BLaER1 treated with 17β-estradiol and CSF1 and Interleukin-3, amounts not matched to agents 10 nM and 100 nM (cell line): Measurements from ENCODE around the gene SGSM1.

Experiments used
- H3K27ac ChIP-seq, 11 experiments: shearing (Covaris generic); formaldehyde crosslinking; 2 replicates each; pipeline ENCODE4 v1.8.1; 2022
- H3K27me3 ChIP-seq, 11 experiments: shearing (Covaris generic); formaldehyde crosslinking; 2 replicates each; pipeline ENCODE4 v1.8.1; 2022
- H3K36me3 ChIP-seq, 11 experiments: shearing (Covaris generic); formaldehyde crosslinking; 2 replicates each; pipeline ENCODE4 v1.8.1; 2022
- H3K4me1 ChIP-seq, 10 experiments: shearing (Covaris generic); formaldehyde crosslinking; 2 replicates each; pipeline ENCODE4 v1.8.1; 2022
- H3K4me2 ChIP-seq, 11 experiments: shearing (Covaris generic); formaldehyde crosslinking; 2 replicates each; pipeline ENCODE4 v1.8.1; 2022
- H3K4me3 ChIP-seq, 10 experiments: shearing (Covaris generic); formaldehyde crosslinking; 2 replicates each; pipeline ENCODE4 v1.8.1; 2022
- H3K9ac ChIP-seq, 11 experiments: shearing (Covaris generic); formaldehyde crosslinking; 2 replicates each; pipeline ENCODE4 v1.8.1; 2022
- H3K9me3 ChIP-seq, 11 experiments: shearing (Covaris generic); formaldehyde crosslinking; replicated peaks in 1 of 11; 2 replicates each; pipeline ENCODE4 v1.8.1; 2022
- H4K20me1 ChIP-seq, 11 experiments: shearing (Covaris generic); formaldehyde crosslinking; 2 replicates each; pipeline ENCODE4 v1.8.1; 2022
- Cebpa-rat ChIP-seq, 11 experiments: shearing (Covaris generic); IDR thresholded peaks; 2 replicates each; pipeline ENCODE4 v1.8.1; 2022

The SGSM1 gene

GRCh38 chr22:24816806-24817205, 10.8 kb downstream of the SGSM1 start:
- Histone ChIP-seq H3K36me3 (no peaks in the 10 kb centered on the region), H3K27me3 (no peaks in the 10 kb centered on the region), H3K4me1 (peaks cover 0 to 5% (median 0%) of the 10 kb centered on the region in 10 experiments; a peak in 1 of 20 replicates), H3K4me3 (no peak overlapping the region), H3K9me3 (peaks cover 35 to 47% (median 37%) of the 10 kb centered on the region in 11 experiments), H4K20me1 (no peaks in the 10 kb centered on the region), H3K9ac (no peak overlapping the region), H3K27ac (no peak overlapping the region), H3K4me2 (no peak overlapping the region)
- TF ChIP-seq Cebpa-rat (IDR thresholded peaks at IDR 0.05) = no peak

DNA sequence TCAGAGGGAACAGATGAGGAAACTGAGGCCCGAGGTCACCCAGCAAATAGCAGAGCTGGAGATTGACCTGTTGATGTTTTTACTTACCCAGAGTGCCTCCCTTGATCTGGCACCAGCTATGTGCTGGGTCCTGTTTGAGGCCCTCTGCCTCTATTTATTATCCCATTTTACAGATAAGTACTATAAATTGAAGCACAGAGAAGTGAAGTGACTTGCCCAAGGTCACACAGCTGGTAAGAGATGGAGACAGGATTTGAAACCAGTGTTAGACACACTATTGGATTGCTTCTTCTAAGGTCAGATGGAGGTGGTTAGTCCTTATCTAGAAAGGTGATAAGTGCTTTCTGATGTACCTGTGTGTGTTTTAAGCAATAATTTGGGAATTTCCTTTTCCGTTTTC, 13.5 kb downstream of the SGSM1 start:
- TF ChIP-seq Cebpa-rat (IDR thresholded peaks at IDR 0.05) = no peak
- Histone ChIP-seq H3K4me1 (no peaks in the 10 kb centered on the region), H3K9me3 (peaks cover 31 to 35% (median 32%) of the 10 kb centered on the region in 11 experiments), H3K4me3 (no peak overlapping the region), H3K27ac (no peak overlapping the region), H4K20me1 (0 out of 22 replicates have a peak, but pooled peaks cover 0 to 6% (median 0%) of the 10 kb centered on the region in 11 experiments), H3K27me3 (no peaks in the 10 kb centered on the region), H3K4me2 (no peak overlapping the region), H3K9ac (no peak overlapping the region), H3K36me3 (no peaks in the 10 kb centered on the region)

DNA sequence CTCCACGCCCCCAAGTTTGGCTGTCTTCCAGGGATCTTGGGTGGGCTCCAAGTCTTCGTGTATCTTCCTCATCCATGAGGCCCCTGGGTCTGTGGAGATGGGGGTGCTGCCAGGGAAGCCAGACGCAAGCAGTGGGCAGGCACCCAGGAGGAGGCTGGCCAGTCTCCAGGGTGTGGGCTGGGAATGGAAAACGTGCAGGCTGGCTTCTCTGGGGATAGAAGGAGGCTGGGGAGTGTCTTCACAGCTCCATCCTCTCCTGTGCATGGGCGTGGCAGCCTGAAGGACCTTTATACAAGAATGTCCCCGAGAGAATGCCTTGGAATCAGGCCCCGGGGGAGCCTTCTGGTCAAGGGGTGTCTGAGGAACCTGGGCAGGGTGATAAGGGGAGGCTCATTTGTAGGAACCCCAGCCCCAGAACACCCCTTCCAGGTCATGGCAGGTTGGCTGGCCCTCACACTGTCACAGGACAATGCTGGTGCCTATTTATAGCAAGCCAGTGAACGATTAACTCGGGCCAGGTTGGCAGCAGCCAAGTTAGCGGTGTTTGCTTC, 14.0 kb downstream of the SGSM1 start:
- Histone ChIP-seq H3K4me1 (no peaks in the 10 kb centered on the region), H3K4me3 (no peak overlapping the region), H3K36me3 (no peaks in the 10 kb centered on the region), H3K27ac (no peak overlapping the region), H3K9ac (no peak overlapping the region), H3K4me2 (no peak overlapping the region), H4K20me1 (0 out of 22 replicates have a peak, but pooled peaks cover 0 to 11% (median 0%) of the 10 kb centered on the region in 11 experiments), H3K27me3 (no peaks in the 10 kb centered on the region), H3K9me3 (peaks cover 26 to 30% (median 27%) of the 10 kb centered on the region in 11 experiments)
- no peak for TF ChIP-seq Cebpa-rat (IDR thresholded peaks at IDR 0.05)

DNA sequence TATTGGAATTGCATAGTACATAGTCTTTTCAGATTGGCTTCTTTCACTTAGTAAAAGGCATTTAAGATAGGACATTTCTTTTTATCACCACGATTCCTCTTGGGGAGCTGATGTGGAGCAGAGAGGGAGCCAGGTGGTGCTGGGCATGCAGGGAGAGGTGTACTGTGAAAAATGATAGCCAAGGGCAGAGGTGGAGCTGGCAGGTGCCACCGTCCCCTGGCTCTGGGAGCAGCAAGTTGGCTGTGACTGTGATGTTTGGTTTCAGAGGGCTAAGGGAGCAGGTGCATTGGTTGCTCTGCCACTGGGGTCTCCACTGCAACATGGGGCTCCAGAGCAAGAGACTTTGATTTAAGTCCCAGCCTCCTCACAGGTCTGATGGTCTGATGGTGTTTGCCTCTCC, 16.5 kb downstream of the SGSM1 start:
- Histone ChIP-seq H3K27ac (no peak overlapping the region), H4K20me1 (0 out of 22 replicates have a peak, but pooled peaks cover 0 to 11% (median 0%) of the 10 kb centered on the region in 11 experiments), H3K27me3 (no peaks in the 10 kb centered on the region), H3K4me3 (no peak overlapping the region), H3K9ac (no peak overlapping the region), H3K36me3 (no peaks in the 10 kb centered on the region), H3K4me2 (no peak overlapping the region), H3K9me3 (peaks cover 1 to 6% (median 2%) of the 10 kb centered on the region in 11 experiments; a peak in 18 of 22 replicates), H3K4me1 (no peaks in the 10 kb centered on the region)
- no peak for TF ChIP-seq Cebpa-rat (IDR thresholded peaks at IDR 0.05)

DNA sequence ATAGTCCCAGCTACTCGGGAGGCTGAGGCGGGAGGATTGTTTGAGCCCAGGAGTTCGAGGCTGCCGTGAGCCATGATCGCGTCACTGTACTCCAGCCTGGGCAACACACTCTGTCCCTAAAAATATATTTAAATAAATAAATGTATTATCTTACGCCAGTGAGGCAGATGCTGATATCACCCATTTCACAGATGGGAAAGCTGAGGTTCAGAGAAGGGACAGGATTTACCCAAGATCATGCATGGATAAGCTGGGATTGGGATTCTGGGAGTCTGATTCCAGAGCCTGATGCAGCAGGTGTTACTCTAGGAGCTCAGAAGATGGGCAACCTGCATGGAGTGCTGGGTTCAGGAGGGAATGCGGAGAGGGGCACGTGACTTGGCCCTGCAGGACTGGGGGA, 17.8 kb downstream of the SGSM1 start:
- Histone ChIP-seq H3K9ac (no peak overlapping the region), H3K36me3 (no peaks in the 10 kb centered on the region), H3K4me1 (no peaks in the 10 kb centered on the region), H3K27ac (no peak overlapping the region), H4K20me1 (0 out of 22 replicates have a peak, but pooled peaks cover 0 to 11% (median 0%) of the 10 kb centered on the region in 11 experiments), H3K9me3 (no peaks in the 10 kb centered on the region), H3K4me3 (no peak overlapping the region), H3K4me2 (no peak overlapping the region), H3K27me3 (no peaks in the 10 kb centered on the region)
- TF ChIP-seq Cebpa-rat (IDR thresholded peaks at IDR 0.05) = no peak

DNA sequence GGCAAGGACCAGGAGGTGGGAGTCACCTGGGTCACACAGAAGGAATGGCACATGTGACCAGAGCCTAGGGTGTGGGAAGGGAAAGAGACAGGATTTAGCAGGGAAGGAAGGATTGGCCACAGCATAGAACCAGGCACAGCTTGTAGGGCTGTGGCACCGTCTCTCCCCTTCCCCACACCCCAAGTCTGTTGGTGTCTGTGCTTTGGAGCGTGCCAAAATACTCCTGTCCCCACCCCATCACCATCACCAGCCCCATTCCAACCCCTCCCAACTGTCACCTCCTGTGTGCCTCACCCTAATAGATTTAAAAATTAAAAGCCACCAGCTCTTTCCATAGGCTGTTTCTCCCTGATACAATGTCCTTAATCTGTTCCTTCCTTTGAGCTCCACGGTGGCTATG, 18.2 kb downstream of the SGSM1 start:
- H3K9me3 ChIP-seq = no peaks in the 10 kb centered on the region
- no peaks in the 10 kb centered on the region for H3K36me3 ChIP-seq
- H3K4me2 ChIP-seq = no peak overlapping the region
- H3K4me1 ChIP-seq = no peaks in the 10 kb centered on the region
- 0 out of 22 replicates have a peak, but pooled peaks cover 0 to 11% (median 0%) of the 10 kb centered on the region in 11 experiments for H4K20me1 ChIP-seq
- no peak overlapping the region for H3K9ac ChIP-seq
- H3K27me3 ChIP-seq = no peaks in the 10 kb centered on the region
- H3K27ac ChIP-seq = no peak overlapping the region
- H3K4me3 ChIP-seq = no peak overlapping the region
- TF ChIP-seq Cebpa-rat (IDR thresholded peaks at IDR 0.05) = no peak

DNA sequence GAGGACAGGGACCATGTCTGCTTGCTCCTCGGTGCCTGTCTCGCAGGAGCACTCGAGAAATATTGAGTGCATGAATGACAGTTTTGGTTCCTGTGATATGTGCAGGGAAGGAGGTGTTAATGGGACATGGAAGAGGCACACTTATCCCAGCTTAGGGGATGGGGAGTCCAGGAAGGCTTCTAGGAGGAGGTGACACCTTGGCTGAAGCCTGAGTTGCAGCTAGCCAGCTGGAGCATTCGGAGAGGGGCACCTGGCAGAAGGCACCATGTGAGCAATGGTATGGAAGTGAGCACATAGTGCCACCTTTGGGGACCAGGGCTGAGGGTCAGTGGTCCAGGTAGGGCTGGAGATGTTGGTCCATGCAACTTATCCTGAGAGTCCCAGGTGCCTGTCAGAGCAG, 18.9 kb downstream of the SGSM1 start:
- TF ChIP-seq Cebpa-rat (IDR thresholded peaks at IDR 0.05) = no peak
- Histone ChIP-seq H3K27me3 (no peaks in the 10 kb centered on the region), H3K9me3 (no peaks in the 10 kb centered on the region), H3K4me2 (no peak overlapping the region), H3K9ac (no peak overlapping the region), H3K27ac (no peak overlapping the region), H3K4me1 (no peaks in the 10 kb centered on the region), H4K20me1 (0 out of 22 replicates have a peak, but pooled peaks cover 0 to 11% (median 0%) of the 10 kb centered on the region in 11 experiments), H3K4me3 (no peak overlapping the region), H3K36me3 (no peaks in the 10 kb centered on the region)

GRCh38 chr22:24826710-24827285, 20.8 kb downstream of the SGSM1 start:
- TF ChIP-seq Cebpa-rat (IDR thresholded peaks at IDR 0.05) = no peak
- H3K4me3 ChIP-seq = no peak overlapping the region
- H4K20me1 ChIP-seq = 0 out of 22 replicates have a peak, but pooled peaks cover 0 to 11% (median 0%) of the 10 kb centered on the region in 11 experiments
- H3K27me3 ChIP-seq = no peaks in the 10 kb centered on the region
- H3K9me3 ChIP-seq = no peaks in the 10 kb centered on the region
- H3K9ac ChIP-seq = no peak overlapping the region
- H3K4me1 ChIP-seq = no peaks in the 10 kb centered on the region
- no peak overlapping the region for H3K27ac ChIP-seq
- no peak overlapping the region for H3K4me2 ChIP-seq
- no peaks in the 10 kb centered on the region for H3K36me3 ChIP-seq

DNA sequence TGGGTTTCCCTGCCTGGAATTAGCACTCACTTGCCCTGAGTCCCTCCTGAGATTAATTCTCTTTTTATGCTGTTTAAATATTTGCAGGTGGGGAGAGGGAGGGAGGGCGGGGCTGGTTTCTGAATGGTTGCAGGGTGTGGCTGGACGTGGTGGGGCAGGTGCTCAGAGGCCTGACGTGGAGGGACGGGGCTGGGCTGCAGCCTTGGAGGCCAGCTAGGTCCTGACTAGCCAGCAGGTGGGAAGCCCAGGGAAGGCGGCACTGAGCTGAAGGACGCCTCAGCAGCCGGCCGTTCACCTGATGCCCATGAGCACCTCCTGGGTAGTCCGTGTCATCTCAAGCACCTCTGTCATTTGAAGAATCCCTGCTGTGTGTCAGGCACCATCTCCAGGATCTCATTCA, 21.3 kb downstream of the SGSM1 start:
- Histone ChIP-seq H3K4me3 (no peak overlapping the region), H4K20me1 (0 out of 22 replicates have a peak, but pooled peaks cover 0 to 11% (median 0%) of the 10 kb centered on the region in 11 experiments)

More for the DNA sequence above, 21.3 kb downstream of the SGSM1 start:
- no peaks in the 10 kb centered on the region for H3K4me1 ChIP-seq
- TF ChIP-seq Cebpa-rat (IDR thresholded peaks at IDR 0.05) = no peak
- no peak overlapping the region for H3K4me2 ChIP-seq
- no peak overlapping the region for H3K9ac ChIP-seq
- H3K36me3 ChIP-seq = no peaks in the 10 kb centered on the region
- no peaks in the 10 kb centered on the region for H3K9me3 ChIP-seq
- H3K27me3 ChIP-seq = no peaks in the 10 kb centered on the region
- H3K27ac ChIP-seq = no peak overlapping the region
